ENCODE results near the gene FOXP3.

FOXP3 gene

GRCh38 chrX:49212861-49213260, 51.6 kb downstream of the FOXP3 start:
- DNase-seq: no peak

GRCh38 chrX:49212209-49212608, 52.3 kb downstream of the FOXP3 start:
- DNase-seq: no peak

- DNase-seq: no peak
These were observed 53.4 kb downstream of the FOXP3 start for GRCh38 chrX:49211074-49211473.

GRCh38 chrX:49210406-49210805, 54.1 kb downstream of the FOXP3 start:
- no peak for DNase-seq

- DNase-seq: no peak
These were observed 54.9 kb downstream of the FOXP3 start for GRCh38 chrX:49209434-49210251.

- no peak for DNase-seq
These were observed 56.1 kb downstream of the FOXP3 start for GRCh38 chrX:49208399-49208798.

GRCh38 chrX:49206543-49206942, 58.0 kb downstream of the FOXP3 start:
- no peak for DNase-seq

- DNase-seq: no peak
These were observed 59.1 kb downstream of the FOXP3 start for GRCh38 chrX:49205443-49205842.

- no peak for DNase-seq
These were observed 59.8 kb downstream of the FOXP3 start for GRCh38 chrX:49204709-49205108.

- no peak for DNase-seq
These were observed 60.5 kb downstream of the FOXP3 start for GRCh38 chrX:49204017-49204416.

- DNase-seq: no peak
These were observed 61.0 kb downstream of the FOXP3 start for GRCh38 chrX:49203536-49203935.

GRCh38 chrX:49202022-49202421, 62.5 kb downstream of the FOXP3 start:
- DNase-seq: no peak

Data from T1000 (cell line).